IPS-NIHi11 (cell line): Measurements from ENCODE around the gene GIT1.
A peak's percentile ranks its signal among the peaks of the same experiment; 100 is the strongest.
"Not testable (repeated sequence)": the region's sequence is repeated elsewhere in the genome, so short reads cannot be mapped to it uniquely, and the experiment has no call there.

Experiments used
- DNase-seq: peaks from one replicate; pipeline ENCODE4 v3.0.0; 2012; ENCODE audit warnings: mixed read lengths, low spot score

GIT1 gene

GRCh38 chr17:29567554-29568330 is 21.7 kb downstream of the GIT1 start:
- peak; percentile 78 for DNase-seq

DNA sequence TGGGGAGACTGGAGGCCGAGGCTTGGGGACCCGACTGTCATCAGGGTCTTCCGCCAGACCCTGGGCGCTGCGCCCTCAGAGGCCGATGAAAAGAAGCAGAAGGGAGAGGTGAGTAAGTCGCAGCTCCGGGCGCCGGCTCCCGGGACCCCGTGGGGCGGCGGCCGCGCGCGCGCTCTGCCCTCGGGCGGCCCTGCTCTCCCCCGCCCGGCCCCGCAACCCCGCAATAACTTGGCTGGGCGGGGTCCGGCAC is 22.2 kb downstream of the GIT1 start:
- DNase-seq: peak; percentile 42

DNA sequence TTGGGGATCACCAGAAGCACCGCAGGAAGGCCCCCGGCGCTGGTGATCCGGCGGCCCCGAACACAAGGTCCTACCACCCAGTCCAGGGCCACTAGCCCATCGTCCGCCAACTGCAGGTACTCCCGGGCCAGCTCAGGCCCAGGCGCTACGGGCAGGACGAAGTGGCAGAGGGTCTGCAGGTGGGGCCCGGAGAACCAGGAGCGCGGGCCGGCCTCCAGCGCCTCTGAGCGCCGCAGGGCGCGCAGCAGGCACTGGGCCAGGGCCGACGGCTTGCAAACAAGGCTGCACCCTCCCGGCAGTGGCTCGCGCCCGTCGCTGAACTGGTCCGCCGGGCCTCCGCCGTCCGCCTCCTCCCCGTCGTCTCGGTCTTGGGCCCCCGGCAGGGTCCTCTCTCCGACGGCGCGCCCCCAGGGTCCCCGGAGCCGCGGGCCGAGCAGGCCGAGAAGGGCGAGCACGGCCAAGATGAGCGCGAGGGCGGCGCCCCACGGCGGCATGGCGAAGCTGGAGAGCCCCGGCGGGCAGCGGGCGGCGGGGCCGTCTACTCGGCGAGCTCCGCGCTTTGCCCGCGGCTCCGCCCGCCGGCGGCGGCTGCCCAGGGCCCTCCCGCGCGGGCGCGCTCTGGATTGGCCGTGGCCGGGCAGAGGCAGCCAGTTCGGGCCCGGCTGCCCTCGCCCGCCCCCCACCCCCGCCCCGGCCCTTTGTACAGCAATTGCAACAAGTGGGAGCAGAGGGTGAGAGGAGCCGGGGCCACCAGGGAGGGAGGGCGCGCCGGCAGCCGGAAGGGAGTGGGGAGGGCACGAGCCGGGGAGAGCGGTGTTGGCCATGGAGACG is 22.8 kb downstream of the GIT1 start, which contains the start of gene ABHD15:
Gene ABHD15 (minus strand): TSS at position 565 of the 831 bp plus-strand sequence. CDS start 71 bp downstream, at position 494.
- peak; percentile 83 for DNase-seq

DNA sequence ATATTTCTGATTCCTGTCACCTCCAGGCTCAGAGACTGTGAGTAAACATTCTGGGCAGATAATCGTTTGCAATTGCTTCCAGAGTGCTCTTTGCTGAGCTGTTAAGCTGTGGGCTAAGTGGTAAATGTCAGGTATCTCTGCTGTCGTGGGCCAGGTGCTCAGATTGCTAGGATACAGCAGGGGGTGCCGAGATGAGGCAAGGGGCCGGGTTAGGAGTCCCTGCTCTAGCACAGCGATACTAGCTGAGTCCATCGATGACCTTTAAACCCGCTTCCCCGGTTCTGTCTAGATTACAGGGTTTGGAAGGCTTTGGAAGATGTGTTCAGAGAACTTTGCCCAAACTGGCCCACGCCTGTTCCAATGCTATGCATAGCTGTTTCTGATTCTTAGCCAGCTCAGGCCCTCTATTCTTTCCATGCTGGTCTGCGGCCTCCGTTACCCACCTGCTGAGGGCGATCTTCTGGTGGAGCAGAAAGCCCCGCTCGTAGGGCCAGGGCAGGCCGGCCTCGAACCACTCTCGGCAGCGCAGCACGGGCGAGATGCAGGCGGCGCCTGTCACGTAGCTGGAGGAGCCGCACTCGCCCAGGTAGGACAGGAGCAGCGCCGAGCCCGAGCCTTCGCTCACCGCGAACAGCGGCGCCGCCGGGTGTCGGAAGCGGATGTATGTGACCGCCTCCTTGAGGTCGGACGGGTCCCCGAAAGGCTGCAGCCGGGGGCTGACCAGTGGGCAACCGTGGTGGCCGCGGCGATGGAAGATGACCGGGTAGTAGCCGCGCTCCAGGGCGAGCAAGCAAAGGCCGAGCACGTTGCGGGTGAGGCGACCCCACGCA is 23.6 kb downstream of the GIT1 start:
- DNase-seq: peak; percentile 64

DNA sequence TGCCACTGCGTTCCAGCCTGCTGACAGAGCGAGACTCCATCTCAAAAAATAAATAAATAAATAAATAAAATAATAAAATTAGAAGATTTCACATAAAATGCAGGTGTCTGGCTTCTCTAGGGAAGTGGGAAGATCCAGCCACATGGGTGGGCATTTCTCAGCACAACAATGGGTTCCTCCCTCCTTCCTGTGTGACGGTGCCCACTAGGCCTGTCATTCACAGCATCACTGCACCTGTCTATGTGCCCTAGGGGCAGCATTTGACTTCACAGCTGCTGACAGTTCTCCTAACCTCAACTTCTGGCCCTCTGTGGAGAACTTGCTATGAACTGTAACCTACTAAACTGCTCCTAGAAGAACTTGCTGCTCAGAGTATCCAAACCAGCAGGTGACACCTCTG is 25.6 kb downstream of the GIT1 start:
- no peak for DNase-seq

DNA sequence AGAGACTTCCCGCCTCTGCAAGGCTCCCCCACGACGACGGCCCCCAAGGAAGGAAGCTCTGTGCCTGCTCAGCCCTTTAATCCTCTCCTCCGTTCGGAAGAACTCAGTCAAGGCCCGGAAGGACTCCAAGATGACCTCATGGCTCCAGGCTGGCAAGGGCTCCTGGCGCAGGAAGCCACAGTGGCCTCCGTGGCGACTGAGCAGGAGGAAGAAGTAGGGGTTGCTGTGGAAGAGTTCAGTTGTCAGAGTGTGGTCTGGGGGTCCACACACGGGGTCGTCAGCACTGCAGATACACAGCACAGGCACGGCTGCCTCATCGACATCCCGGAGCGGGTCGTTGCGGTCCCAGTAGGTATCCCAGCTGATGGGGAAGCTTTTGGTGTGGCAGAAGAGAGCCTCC is 26.8 kb downstream of the GIT1 start:
- DNase-seq: no peak

DNA sequence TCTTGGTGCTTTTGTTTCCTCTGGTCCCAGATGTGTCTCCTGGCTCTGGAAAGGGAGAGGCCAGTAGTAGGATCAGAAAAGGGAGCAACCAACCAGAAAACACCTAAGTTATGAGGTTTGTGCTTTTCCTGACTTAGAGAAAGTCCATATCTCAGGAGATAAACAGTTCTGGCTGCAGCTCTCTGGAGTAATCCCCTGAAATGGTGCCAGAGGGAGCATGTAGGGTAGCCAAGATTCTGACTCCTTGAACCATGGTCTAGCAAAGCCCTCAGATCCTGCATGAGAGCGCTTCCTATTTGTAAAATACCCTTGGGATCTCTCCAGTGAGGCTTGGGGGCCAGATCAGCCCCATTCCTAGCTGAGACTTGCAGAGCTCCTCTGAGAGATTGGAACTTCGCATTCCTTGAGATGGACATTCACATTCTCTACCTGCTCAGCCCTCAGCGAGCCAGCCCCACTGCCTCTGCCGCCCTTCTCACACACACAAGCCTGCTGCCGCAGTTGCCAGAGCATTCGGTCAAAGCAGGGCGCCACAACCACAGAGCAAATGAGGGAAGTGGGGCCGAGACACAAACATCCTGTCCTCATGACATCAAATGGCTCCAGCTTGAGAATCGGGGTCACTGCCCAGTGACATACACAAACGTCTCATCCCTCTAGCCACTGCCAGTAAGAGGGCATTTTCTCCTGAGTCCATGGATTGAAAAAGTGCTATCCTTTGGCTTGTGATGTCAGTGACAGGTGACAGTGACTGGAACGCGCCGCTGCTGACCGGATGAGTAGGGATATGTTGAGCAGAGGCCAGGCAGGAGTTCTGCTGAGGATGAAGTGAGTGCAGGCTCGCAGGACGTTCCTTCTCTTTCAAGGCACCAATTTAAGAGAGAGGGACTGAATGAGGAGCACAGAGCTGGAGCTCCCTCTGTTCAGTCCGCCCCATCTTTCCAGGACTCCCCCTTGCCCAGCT is 27.6 kb downstream of the GIT1 start:
- no peak for DNase-seq

GRCh38 chr17:29560316-29560715 is 29.1 kb downstream of the GIT1 start:
- no peak for DNase-seq

- no peak for DNase-seq
These were observed 29.8 kb downstream of the GIT1 start for GRCh38 chr17:29559640-29560039.

- not testable (repeated sequence) for DNase-seq
These were observed 31.3 kb downstream of the GIT1 start for GRCh38 chr17:29558139-29558538.

DNA sequence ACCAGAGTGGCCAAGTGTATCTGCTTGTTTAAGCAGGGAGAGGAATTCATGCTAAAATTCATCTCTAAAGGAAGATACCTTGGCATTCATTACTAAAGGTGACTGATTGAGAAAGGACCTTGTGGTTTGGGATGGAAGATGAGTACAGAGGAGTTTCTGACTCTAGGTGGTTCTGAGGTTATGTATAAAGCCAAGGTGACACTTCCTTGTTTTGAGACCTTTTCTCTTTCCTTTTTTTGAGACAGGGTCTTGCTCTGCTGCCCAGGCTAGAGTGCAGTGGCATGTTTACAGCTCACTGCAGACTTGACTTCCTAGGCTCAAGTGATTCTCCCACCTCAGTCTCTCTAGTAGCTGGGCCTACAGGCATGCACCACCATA is 31.7 kb downstream of the GIT1 start:
- DNase-seq: no peak

DNA sequence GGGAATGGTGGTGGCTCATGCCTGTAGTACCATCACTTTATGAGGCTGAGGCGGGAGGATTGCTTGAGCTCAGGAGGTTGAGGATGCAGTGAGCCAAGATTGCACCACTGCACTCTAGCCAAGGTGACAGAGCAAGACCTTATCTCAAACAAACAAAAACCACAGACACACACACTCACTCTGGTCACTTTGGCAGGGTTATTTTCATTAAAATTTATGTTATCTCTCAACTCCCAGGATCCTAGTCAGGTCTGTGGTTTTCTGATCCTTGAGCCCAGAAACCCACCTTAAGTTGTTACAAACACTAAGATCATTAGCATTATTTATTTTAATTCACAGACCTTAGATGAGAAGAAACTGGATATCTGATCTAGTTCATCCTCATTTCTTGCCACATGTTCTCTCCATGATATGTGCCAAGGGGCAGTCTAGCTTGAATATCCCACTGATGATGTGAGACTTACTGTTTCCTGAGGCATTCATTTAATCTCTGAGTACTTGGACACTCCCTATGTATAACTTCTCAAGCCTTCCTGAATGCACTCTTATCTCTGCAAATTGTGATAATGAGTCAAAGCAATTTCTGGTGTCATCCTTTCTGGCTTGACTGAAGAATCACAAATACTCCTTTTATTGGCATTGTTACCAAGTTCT is 32.2 kb downstream of the GIT1 start:
- no peak for DNase-seq

DNA sequence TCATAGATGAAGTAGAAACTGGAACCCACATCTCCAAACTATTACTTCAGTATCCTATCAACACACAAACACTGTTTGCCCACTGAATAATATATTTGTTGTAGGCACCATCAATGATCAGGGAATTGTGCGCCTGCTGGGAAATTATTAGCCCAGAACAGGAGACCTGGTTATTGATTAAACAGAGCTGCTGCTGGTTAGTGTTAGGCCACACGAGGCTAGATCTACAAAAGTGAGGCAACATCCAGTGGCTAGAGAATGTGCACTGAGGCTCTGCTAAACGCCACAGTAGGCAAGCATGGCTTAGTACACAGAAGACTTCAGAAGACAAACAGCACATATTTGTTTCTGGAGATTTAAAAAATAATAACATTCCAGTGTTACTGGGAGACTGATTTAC is 33.6 kb downstream of the GIT1 start:
- DNase-seq: no peak

DNA sequence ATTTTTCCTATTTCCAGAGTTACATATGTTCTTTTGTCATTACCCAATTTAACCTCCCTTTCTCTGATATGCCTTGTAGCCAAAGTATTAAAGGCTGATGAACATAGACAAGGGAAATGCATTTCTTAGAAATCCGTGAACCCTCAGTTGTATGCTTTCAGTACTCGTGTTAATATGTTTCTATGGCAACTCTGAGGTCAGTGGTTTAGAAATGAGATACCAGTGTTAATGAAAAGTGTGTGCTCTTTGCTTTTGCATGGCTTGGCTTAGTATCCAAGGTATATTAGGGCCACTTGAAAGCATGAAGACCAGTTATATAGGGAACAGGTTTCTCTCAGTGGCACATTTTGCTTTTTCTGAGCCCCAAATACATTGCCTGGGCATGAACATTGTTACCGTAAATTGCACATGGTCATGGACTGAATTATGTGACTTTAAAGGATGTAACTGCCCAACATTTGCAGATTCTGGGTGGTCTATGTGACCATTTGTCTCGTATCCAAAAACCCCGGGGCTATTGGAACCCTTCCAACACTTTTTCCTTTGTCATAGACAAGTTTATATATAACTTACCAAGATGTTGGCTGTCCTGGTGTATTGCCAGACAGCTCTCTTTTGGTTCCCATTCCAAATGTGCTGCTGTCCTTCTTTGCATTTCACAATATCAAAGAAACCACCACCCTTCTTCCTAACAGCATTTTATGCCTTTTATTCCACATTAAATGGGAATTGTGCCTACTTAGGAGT is 40.1 kb downstream of the GIT1 start:
- no peak for DNase-seq

DNA sequence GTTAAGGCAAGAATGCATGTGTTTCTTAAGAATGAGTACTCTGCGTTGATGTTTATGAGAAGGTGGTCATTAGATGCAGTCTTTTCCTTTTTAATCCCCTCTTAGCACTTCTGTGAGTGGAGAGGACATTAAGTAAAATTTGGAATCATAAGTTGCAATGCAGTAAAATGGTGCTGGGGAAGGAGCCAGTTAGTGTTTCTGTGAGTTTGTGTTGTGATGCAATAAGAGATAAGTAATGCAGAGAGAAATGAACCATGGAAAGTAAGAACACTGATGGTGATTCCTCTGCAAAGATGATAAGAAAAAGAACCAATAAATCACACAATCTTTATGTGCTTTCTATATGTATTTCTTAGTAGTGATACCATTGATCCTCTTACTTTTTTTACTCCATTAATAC is 42.6 kb downstream of the GIT1 start:
- DNase-seq: no peak

DNA sequence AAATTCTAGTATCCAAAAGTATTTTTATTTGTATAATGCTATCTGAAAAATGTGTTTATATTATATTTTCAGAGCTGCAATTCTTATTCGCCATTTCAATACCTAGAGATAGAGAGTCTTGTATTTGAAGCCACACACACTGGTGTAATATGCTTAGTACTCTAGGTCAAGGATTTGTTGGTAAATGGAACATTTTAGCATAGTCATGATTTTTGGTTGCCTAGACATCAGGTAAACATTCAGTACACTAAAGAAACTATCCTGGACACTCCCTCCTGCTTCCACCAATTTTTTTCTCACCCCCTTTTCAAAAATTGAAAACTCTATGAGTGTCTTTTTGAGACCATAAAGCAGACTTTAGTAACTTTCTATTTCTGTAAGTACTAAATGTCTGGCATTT is 43.4 kb downstream of the GIT1 start:
- no peak for DNase-seq

DNA sequence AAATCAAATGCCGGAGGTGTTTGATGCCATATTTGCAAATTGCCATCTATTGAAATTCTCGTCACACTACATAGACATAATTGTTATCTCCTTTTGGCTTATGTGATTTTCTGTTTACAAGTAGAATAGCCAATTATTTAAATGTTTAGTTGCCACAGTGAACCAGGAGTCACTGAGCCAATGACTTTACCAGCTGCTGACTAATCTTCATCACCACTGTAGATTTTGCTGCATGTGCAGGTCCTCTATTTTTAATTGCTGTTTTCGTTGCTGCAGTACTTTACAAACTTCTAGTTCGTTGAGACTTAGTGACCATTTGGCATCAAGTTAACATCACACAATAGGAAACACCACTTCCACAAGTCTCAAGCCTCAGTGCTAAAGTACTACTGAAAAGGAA is 45.4 kb downstream of the GIT1 start:
- no peak for DNase-seq

DNA sequence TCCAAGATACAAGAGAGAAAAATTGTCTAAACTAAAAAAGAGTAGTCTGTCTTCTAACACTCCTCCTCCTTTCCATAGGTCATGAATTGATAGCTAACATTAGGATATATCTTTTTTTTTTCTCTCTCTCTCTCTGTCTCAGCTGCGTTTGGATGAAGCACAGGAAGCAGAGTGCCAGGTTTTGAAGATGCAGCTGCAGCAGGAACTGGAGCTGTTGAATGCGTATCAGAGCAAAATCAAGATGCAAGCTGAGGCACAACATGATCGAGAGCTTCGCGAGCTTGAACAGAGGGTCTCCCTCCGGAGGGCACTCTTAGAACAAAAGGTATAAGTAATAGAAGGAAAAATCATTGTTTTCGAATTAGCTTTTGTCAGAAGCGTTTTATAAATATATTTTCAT is 55.5 kb downstream of the GIT1 start:
- no peak for DNase-seq

DNA sequence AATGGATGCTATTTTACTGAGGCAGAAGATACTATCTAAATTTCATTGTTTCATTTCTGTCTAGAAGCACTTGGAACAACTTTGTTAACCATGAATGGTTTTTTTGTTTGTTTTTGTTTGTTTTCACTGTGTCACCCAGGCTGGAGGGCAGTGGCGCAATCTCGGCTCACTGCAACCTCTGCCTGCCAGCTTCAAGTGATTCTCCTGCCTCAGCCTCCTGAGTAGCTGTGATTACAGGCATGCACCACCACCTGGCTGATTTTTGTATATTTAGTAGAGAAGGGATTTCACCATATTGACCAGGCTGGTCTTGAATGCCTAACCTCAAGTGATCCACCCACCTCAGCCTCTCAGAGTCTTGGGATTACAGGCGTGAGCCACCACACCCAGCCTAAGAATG is 63.1 kb downstream of the GIT1 start:
- DNase-seq: no peak

- DNase-seq: no peak
These were observed 64.8 kb downstream of the GIT1 start for GRCh38 chr17:29524692-29525091.
